Ishikawa (cell line): ENCODE measurements around the gene LRRC36.

ENCODE experiments used
- CEBPB ChIP-seq: IDR thresholded peaks from 2 replicates; pipeline ENCODE4 v1.6.1; 2012
- CREB1 ChIP-seq: IDR thresholded peaks from 2 replicates; pipeline ENCODE4 v1.6.1; 2012; ENCODE audit warnings: low read depth
- EGR1 ChIP-seq: IDR thresholded peaks from 2 replicates; pipeline ENCODE4 v1.6.1; 2012
- EP300 ChIP-seq: IDR thresholded peaks from 2 replicates; pipeline ENCODE4 v1.6.1; 2012; ENCODE audit warnings: borderline replicate concordance
- FOXM1 ChIP-seq: IDR thresholded peaks from 2 replicates; pipeline ENCODE4 v1.6.1; 2012; ENCODE audit warnings: low read depth, borderline replicate concordance
- MAX ChIP-seq: IDR thresholded peaks from 2 replicates; pipeline ENCODE4 v1.6.1; 2012
- NFIC ChIP-seq: IDR thresholded peaks from 2 replicates; pipeline ENCODE4 v1.6.1; 2012
- RAD21 ChIP-seq: IDR thresholded peaks from 2 replicates; pipeline ENCODE4 v1.6.1; 2012; ENCODE audit warnings: low read depth
- REST ChIP-seq: IDR thresholded peaks from 2 replicates; pipeline ENCODE4 v1.6.1; 2012; ENCODE audit warnings: low read depth, mild to moderate bottlenecking
- TAF1 ChIP-seq: IDR thresholded peaks from 2 replicates; pipeline ENCODE4 v1.6.1; 2012; ENCODE audit warnings: low read depth, mild to moderate bottlenecking
- TCF12 ChIP-seq: IDR thresholded peaks from 2 replicates; pipeline ENCODE4 v1.6.1; 2012; ENCODE audit warnings: low read depth
- TEAD4 ChIP-seq: IDR thresholded peaks from 2 replicates; pipeline ENCODE4 v1.6.1; 2012
- YY1 ChIP-seq: IDR thresholded peaks from 2 replicates; pipeline ENCODE4 v1.6.1; 2012; ENCODE audit warnings: low read depth
- ZBTB7A ChIP-seq: IDR thresholded peaks from 2 replicates; pipeline ENCODE4 v1.6.1; 2012; ENCODE audit warnings: low read depth
- TF ChIP-seq, protein P1 (sequence below): IDR thresholded peaks from 2 replicates; pipeline ENCODE4 v1.6.1; 2012

Gene LRRC36

GRCh38 chr16:67339453-67339852 is 12.8 kb downstream of the LRRC36 start:
- TF ChIP-seq RAD21 = peak; percentile 59
- no peak for TF ChIP-seq ZBTB7A

- TF ChIP-seq EGR1 (no peak), TCF12 (no peak), TAF1 (no peak), EP300 (no peak), NFIC (no peak), MAX (no peak), REST (no peak), ZBTB7A (no peak), FOXM1 (no peak), RAD21 (no peak), YY1 (no peak), TEAD4 (no peak), CEBPB (no peak), CREB1 (no peak)
- TF ChIP-seq, protein P1, sequence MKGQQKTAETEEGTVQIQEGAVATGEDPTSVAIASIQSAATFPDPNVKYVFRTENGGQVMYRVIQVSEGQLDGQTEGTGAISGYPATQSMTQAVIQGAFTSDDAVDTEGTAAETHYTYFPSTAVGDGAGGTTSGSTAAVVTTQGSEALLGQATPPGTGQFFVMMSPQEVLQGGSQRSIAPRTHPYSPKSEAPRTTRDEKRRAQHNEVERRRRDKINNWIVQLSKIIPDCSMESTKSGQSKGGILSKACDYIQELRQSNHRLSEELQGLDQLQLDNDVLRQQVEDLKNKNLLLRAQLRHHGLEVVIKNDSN = no peak
These were observed 14.6 kb downstream of the LRRC36 start for GRCh38 chr16:67341250-67341649.

- no peak for TF ChIP-seq YY1
- TF ChIP-seq TAF1 = no peak
- no peak for TF ChIP-seq REST
- TF ChIP-seq TEAD4 = no peak
- no peak for TF ChIP-seq FOXM1
- TF ChIP-seq NFIC = no peak
- TF ChIP-seq MAX = no peak
- no peak for TF ChIP-seq TCF12
- TF ChIP-seq EP300 = no peak
- TF ChIP-seq RAD21 = no peak
- TF ChIP-seq, protein P1 = no peak
These were observed 16.0 kb downstream of the LRRC36 start for GRCh38 chr16:67342616-67343015.

DNA sequence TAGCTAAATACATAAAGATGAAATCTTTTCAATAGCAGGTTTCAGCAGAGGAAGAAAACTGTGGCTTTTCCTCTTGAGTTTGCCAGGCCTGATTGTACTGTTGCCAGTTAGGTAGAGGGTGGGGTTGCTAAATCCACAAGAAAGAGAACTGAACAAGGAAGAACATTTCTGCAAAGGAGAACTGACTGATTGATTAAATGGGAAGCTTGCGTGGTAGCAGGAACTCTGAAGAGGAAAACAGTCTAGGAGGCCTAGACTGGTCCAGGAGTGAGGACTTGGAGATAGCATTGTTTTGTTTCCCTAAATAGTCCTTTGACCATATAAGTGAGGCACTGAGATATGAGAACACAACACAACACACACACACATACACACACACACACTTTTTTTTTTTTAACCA is 18.8 kb downstream of the LRRC36 start:
- TF ChIP-seq NFIC (no peak), MAX (no peak), CREB1 (no peak), TEAD4 (no peak), YY1 (no peak)
- TF ChIP-seq, protein P1 = no peak

DNA sequence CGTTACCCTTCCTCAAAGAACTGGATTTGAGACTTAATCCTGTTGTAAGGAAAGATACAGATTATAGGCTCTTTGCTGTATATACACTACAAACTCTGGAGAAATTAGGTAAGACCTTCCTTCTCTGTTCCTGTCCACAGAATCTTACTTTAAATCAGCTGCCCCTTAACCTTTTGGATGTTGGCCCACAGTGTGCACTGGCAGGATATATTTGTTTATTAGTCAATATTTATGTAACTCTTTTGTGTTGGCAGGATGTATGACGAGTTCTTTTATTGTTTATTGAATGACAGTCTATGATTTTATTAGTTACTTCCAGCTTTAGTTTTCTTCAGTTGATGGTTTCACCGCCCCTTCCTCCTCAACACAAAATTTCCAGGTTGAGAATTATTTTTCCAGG is 19.7 kb downstream of the LRRC36 start:
- TF ChIP-seq EP300 (no peak), TCF12 (no peak), REST (no peak), FOXM1 (no peak), MAX (no peak), YY1 (no peak), NFIC (no peak), RAD21 (no peak), TAF1 (no peak), TEAD4 (no peak), CREB1 (no peak)
